HepG2 (cell line): ENCODE measurements around the gene DDX19B. TPM values are rescaled to one million over a fixed set of nuclear protein-coding genes. Genes with fewer than 3 reads are reported as not detected.

ENCODE experiments used
- CBX2 ChIP-seq, 2 experiments: fragments of 200-600 bp in 1 of 2; sonication (generic); formaldehyde crosslinking in 1 of 2; IDR thresholded peaks; 2 replicates each; pipeline versions ENCODE4 v1.7.0 to v1.8.1; 2018 to 2022; ENCODE audit warnings: low read depth in 2 of 2, low read length in 1 of 2, mild to moderate bottlenecking in 1 of 2, missing genetic modification reagents in 1 of 2
- CCDC6 ChIP-seq: sonication (generic); formaldehyde crosslinking; IDR thresholded peaks from 2 replicates; pipeline ENCODE4 v1.8.1; 2022; ENCODE audit warnings: mild to moderate bottlenecking, missing genetic modification reagents, moderate library complexity
- ETV5 ChIP-seq: IDR thresholded peaks from 2 replicates; pipeline ENCODE4 v1.6.1; 2018; ENCODE audit warnings: missing biosample characterization, missing genetic modification reagents, inconsistent platforms, borderline replicate concordance
- KDM2A ChIP-seq: sonication (generic); formaldehyde crosslinking; IDR thresholded peaks from 2 replicates; pipeline ENCODE4 v1.4.0; 2020; ENCODE audit warnings: low read depth, missing genetic modification reagents, borderline replicate concordance
- MED1 ChIP-seq: sonication (generic); formaldehyde crosslinking; IDR thresholded peaks from 2 replicates; pipeline ENCODE4 v1.4.0; 2020; ENCODE audit warnings: missing genetic modification reagents
- RBM39 ChIP-seq: fragments of 200-400 bp; formaldehyde crosslinking; IDR thresholded peaks from one replicate; pipeline ENCODE4 v1.6.1; 2018; ENCODE audit warnings: antibody characterized with exemption, mild to moderate bottlenecking, low read depth, low read length; ENCODE audit not compliant: poor library complexity, severe bottlenecking
- ZKSCAN8 ChIP-seq: IDR thresholded peaks from 2 replicates; pipeline ENCODE4 v1.6.1; 2016; ENCODE audit warnings: borderline replicate concordance, missing genetic modification reagents, missing compliant biosample characterization
- ZNF558 ChIP-seq: sonication (generic); formaldehyde crosslinking; IDR thresholded peaks from 2 replicates; pipeline ENCODE4 v1.9.0; 2022; ENCODE audit warnings: mild to moderate bottlenecking, missing genetic modification reagents, borderline replicate concordance
- ZNF75D ChIP-seq: sonication (generic); formaldehyde crosslinking; IDR thresholded peaks from 2 replicates; pipeline ENCODE4 v1.8.1; 2023; ENCODE audit warnings: missing genetic modification reagents, mild to moderate bottlenecking, borderline replicate concordance
- ZSCAN21 ChIP-seq: sonication (generic); formaldehyde crosslinking; IDR thresholded peaks from 2 replicates; pipeline ENCODE4 v1.8.0; 2022; ENCODE audit warnings: mild to moderate bottlenecking, missing genetic modification reagents, moderate library complexity, borderline replicate concordance
- polyA plus RNA-seq, 8 experiments: library from polyadenylated mRNA; depleted of rRNA in 3 of 8; stranded (reverse) in 7 of 8; unstranded in 1 of 8; fragments of >200 nt; fragmentation: Illumina TruSeq in 4 of 8; extraction: Trizol in 4 of 8; gene quantifications; 2 replicates each; pipeline versions ENCODE4 v1.2.1 to v1.2.3, GENCODE V29; 2011 to 2016; ENCODE audit warnings: low read depth in 4 of 8, missing spikeins in 1 of 8, mixed read lengths in 1 of 8; ENCODE audit not compliant: insufficient read depth in 1 of 8
- total RNA-seq, 5 experiments: library from RNA; depleted of rRNA; stranded (reverse); fragments of >200 nt; fragmentation: Illumina TruSeq; extraction: Trizol; gene quantifications; 2 replicates each; pipeline ENCODE4 v1.2.3, GENCODE V29; 2016; ENCODE audit warnings: low read depth in 1 of 5
- TF ChIP-seq, protein P1 (sequence below): sonication (generic); formaldehyde crosslinking; IDR thresholded peaks from 2 replicates; pipeline ENCODE4 v1.5.0; 2020; ENCODE audit warnings: missing genetic modification reagents
- TF ChIP-seq, protein P2 (sequence below): sonication (generic); formaldehyde crosslinking; IDR thresholded peaks from 2 replicates; pipeline ENCODE4 v1.8.0; 2022; ENCODE audit warnings: low read depth, missing genetic modification reagents
- TF ChIP-seq, protein P3 (sequence below): sonication (generic); formaldehyde crosslinking; IDR thresholded peaks from 2 replicates; pipeline ENCODE4 v1.4.0; 2020; ENCODE audit warnings: missing genetic modification reagents, borderline replicate concordance
- TF ChIP-seq, protein P4 (sequence below): IDR thresholded peaks from 2 replicates; pipeline ENCODE4 v1.6.1; 2016; ENCODE audit warnings: mild to moderate bottlenecking
- TF ChIP-seq, protein P5 (sequence below): fragments of 450-650 bp; IDR thresholded peaks from 2 replicates; pipeline ENCODE4 v1.6.1; 2017; ENCODE audit warnings: mild to moderate bottlenecking

The DDX19B gene
- total and polyA plus RNA-seq, 2 of the 13 experiments (the other 11 are each of a cell fraction or from before 2014, with no cell fraction given), result 36.2 to 40.0 TPM

DNA sequence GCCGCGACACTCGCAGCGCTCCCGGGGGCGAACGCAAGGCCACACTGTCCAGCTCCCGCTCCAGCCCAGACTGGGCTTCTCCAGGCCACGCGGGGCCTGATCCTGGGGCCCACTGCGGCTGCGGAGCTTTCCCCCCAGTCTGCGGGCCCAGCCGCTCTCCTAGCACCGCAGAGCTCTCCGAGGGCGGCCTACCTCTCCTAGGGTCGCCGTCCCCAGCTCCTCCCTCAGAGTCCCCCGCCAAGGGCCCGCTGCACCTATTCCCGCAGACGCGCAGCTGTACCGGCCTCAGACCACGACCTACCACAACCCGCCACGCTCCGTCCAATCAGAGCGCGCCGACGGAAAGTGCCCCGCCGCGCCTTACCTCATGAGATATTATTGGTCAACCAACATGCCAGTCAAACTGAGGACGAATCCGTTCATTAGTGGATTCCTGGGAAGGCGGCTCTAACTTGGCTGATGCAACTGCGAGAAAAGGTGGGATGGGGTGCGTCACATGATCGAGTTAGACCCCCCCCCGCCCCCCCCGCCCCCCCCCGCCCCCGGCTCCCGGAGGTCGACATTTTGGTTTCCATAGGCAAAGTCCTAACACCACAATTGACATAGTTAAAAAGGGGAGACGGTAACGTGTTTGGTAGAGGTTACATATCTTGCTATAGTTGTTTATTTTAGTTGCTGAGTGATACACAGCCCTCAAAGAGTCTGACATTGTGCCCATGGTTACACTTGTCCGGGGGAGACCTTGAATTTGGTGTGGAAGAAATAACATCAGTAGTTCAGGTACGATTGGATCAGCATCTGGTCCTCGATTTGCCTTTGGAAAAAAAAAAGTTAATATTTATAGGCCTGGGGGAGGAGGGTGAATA is 9.5 kb upstream of the DDX19B start, which contains the start of gene AARS1 (continued):
- TF ChIP-seq KDM2A, result 0 out of 2 replicates have a peak, but pooled peaks have one; percentile 72
- TF ChIP-seq CCDC6 (CRISPR knock-in tag), result 0 out of 2 replicates have a peak, but pooled peaks have one; percentile 2
- peak; percentile 77 for TF ChIP-seq ZSCAN21 (CRISPR knock-in tag)
- peak; percentile 97 for TF ChIP-seq RBM39
- TF ChIP-seq, protein P1, sequence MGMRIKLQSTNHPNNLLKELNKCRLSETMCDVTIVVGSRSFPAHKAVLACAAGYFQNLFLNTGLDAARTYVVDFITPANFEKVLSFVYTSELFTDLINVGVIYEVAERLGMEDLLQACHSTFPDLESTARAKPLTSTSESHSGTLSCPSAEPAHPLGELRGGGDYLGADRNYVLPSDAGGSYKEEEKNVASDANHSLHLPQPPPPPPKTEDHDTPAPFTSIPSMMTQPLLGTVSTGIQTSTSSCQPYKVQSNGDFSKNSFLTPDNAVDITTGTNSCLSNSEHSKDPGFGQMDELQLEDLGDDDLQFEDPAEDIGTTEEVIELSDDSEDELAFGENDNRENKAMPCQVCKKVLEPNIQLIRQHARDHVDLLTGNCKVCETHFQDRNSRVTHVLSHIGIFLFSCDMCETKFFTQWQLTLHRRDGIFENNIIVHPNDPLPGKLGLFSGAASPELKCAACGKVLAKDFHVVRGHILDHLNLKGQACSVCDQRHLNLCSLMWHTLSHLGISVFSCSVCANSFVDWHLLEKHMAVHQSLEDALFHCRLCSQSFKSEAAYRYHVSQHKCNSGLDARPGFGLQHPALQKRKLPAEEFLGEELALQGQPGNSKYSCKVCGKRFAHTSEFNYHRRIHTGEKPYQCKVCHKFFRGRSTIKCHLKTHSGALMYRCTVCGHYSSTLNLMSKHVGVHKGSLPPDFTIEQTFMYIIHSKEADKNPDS (CRISPR knock-in tag), result no peak
- peak; percentile 80 for TF ChIP-seq MED1 (CRISPR knock-in tag)
- 0 out of 2 replicates have a peak, but pooled peaks have one; percentile 16 for TF ChIP-seq ZKSCAN8 (CRISPR knock-in tag)
- TF ChIP-seq ZNF75D, result no peak
- no peak for TF ChIP-seq CBX2 (IDR thresholded peaks at IDR 0.05; ENCODE audit: low read depth, low read length)
- TF ChIP-seq CBX2 (CRISPR knock-in tag; IDR thresholded peaks at IDR 0.05; ENCODE audit: low read depth), result no peak
- TF ChIP-seq, protein P2, sequence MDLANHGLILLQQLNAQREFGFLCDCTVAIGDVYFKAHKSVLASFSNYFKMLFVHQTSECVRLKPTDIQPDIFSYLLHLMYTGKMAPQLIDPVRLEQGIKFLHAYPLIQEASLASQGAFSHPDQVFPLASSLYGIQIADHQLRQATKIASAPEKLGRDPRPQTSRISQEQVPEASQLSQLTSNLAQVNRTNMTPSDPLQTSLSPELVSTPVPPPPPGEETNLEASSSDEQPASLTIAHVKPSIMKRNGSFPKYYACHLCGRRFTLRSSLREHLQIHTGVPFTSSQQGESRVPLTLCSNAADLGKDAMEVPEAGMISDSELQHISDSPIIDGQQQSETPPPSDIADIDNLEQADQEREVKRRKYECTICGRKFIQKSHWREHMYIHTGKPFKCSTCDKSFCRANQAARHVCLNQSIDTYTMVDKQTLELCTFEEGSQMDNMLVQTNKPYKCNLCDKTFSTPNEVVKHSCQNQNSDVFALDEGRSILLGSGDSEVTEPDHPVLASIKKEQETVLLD (CRISPR knock-in tag), result no peak; the same call in 1 of the 2 replicates
- peak; percentile 11; the same call in 1 of the 2 replicates for TF ChIP-seq ETV5
- peak; percentile 98; the same call in 1 of the 2 replicates for TF ChIP-seq ZNF558 (CRISPR knock-in tag)
- TF ChIP-seq, protein P3, sequence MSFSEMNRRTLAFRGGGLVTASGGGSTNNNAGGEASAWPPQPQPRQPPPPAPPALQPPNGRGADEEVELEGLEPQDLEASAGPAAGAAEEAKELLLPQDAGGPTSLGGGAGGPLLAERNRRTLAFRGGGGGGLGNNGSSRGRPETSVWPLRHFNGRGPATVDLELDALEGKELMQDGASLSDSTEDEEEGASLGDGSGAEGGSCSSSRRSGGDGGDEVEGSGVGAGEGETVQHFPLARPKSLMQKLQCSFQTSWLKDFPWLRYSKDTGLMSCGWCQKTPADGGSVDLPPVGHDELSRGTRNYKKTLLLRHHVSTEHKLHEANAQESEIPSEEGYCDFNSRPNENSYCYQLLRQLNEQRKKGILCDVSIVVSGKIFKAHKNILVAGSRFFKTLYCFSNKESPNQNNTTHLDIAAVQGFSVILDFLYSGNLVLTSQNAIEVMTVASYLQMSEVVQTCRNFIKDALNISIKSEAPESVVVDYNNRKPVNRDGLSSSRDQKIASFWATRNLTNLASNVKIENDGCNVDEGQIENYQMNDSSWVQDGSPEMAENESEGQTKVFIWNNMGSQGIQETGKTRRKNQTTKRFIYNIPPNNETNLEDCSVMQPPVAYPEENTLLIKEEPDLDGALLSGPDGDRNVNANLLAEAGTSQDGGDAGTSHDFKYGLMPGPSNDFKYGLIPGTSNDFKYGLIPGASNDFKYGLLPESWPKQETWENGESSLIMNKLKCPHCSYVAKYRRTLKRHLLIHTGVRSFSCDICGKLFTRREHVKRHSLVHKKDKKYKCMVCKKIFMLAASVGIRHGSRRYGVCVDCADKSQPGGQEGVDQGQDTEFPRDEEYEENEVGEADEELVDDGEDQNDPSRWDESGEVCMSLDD, result 0 out of 2 replicates have a peak, but pooled peaks have one; percentile 23
- TF ChIP-seq, protein P4, sequence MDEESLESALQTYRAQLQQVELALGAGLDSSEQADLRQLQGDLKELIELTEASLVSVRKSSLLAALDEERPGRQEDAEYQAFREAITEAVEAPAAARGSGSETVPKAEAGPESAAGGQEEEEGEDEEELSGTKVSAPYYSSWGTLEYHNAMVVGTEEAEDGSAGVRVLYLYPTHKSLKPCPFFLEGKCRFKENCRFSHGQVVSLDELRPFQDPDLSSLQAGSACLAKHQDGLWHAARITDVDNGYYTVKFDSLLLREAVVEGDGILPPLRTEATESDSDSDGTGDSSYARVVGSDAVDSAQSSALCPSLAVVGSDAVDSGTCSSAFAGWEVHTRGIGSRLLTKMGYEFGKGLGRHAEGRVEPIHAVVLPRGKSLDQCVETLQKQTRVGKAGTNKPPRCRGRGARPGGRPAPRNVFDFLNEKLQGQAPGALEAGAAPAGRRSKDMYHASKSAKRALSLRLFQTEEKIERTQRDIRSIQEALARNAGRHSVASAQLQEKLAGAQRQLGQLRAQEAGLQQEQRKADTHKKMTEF (CRISPR knock-in tag), result peak; percentile 91; the same call in 1 of the 2 replicates
- TF ChIP-seq, protein P5, sequence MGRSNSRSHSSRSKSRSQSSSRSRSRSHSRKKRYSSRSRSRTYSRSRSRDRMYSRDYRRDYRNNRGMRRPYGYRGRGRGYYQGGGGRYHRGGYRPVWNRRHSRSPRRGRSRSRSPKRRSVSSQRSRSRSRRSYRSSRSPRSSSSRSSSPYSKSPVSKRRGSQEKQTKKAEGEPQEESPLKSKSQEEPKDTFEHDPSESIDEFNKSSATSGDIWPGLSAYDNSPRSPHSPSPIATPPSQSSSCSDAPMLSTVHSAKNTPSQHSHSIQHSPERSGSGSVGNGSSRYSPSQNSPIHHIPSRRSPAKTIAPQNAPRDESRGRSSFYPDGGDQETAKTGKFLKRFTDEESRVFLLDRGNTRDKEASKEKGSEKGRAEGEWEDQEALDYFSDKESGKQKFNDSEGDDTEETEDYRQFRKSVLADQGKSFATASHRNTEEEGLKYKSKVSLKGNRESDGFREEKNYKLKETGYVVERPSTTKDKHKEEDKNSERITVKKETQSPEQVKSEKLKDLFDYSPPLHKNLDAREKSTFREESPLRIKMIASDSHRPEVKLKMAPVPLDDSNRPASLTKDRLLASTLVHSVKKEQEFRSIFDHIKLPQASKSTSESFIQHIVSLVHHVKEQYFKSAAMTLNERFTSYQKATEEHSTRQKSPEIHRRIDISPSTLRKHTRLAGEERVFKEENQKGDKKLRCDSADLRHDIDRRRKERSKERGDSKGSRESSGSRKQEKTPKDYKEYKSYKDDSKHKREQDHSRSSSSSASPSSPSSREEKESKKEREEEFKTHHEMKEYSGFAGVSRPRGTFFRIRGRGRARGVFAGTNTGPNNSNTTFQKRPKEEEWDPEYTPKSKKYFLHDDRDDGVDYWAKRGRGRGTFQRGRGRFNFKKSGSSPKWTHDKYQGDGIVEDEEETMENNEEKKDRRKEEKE, result no peak
